Pancreas (tissue), 10 donors: ENCODE data around the gene ISCA1. TPM values are rescaled to one million over a fixed set of nuclear protein-coding genes. Genes with fewer than 3 reads are reported as not detected.

Source experiments
- ATAC-seq, 4 donors: fragments of 200-7000 bp; cut with Tn5 transposase; one replicate each; pipeline versions ENCODE4 v1.8.0 to v1.9.1; 2020; ENCODE audit warnings: mild to moderate bottlenecking in 4 of 4, moderate library complexity in 4 of 4
- DNase-seq, 6 donors: peaks; one replicate each; pipeline ENCODE4 v3.0.0-alpha.2; 2020
- FAIRE-seq: peaks from 2 replicates; lab custom pipeline; 2012; peaks lifted over from hg19 to GRCh38; lab: Jason Lieb, UNC
- H3K27ac ChIP-seq, 4 donors: fragments of 200-600 bp; sonication (generic); 1 replicate in 3 of 4; 2 replicates in 1 of 4; pipeline versions ENCODE4 v1.5.0 to v1.8.0; 2020
- H3K27me3 ChIP-seq, 4 donors: fragments of 200-600 bp; one replicate each; pipeline ENCODE4 v1.8.0; 2021
- H3K36me3 ChIP-seq, 3 donors: fragments of 200-600 bp; sonication (generic) in 1 of 3; one replicate each; pipeline versions ENCODE4 v1.5.0 to v1.8.0; 2020 to 2021
- H3K4me1 ChIP-seq, 3 donors: fragments of 200-600 bp; one replicate each; pipeline ENCODE4 v1.8.0; 2021
- H3K4me3 ChIP-seq, 4 donors: fragments of 200-600 bp; sonication (generic) in 2 of 4; one replicate each; pipeline versions ENCODE4 v1.5.0 to v1.8.0; 2020 to 2021
- H3K9me3 ChIP-seq, 4 donors: fragments of 200-600 bp; one replicate each; pipeline ENCODE4 v1.8.0; 2021
- CTCF ChIP-seq, 4 donors: fragments of 200-600 bp; sonication (generic) in 3 of 4; IDR thresholded peaks; one replicate each; pipeline versions ENCODE4 v1.5.0 to v1.8.0; 2021; ENCODE audit warnings: antibody characterized with exemption in 4 of 4
- WGBS, 2 donors: extraction: QIAGEN DNeasy Blood & Tissue Kit; methylation state at CpG; one replicate each; pipeline ENCODE4 v1.1.7; 2013; 5-methylcytosine and 5-hydroxymethylcytosine counted together
- intact Hi-C, 3 donors: fragments of 100-400 bp; cut with DNase I; formaldehyde crosslinking; loops; one replicate each; pipeline versions ENCODE4 v1.11.1 to v1.14.2; 2022
- polyA plus RNA-seq, 2 donors: library from polyadenylated mRNA; stranded (reverse); fragments of 200-250 nt; gene quantifications; one replicate each; pipeline ENCODE4 v1.2.3, GENCODE V29; 2013
- total RNA-seq, 6 donors: library from RNA; stranded (reverse); fragmentation: NEBNext Ultra II Directional in 4 of 6; extraction: Animal tissue kit (Norgen Biotek cat#: 25700) in 4 of 6; gene quantifications; one replicate each; pipeline versions ENCODE4 v1.2.1 to v1.2.4, GENCODE V29; 2021 to 2023
- donor health status: healthy with polysubstance abuse.
- donor health status: DM: no; HTN: no; CAD: no; lungs with moderate emphysema.
- donor health status: DM: no; HTN: no; CAD: no.
- donor health status: control.
- donor health status: control.
- donor health status: Bipolar disorder and iron deficiency.
- donor health status: DM: yes; HTN: yes; CAD: no.
- donor health status: DM: no; HTN: no; CAD: no.
- donor health status: DM: no; HTN: no; CAD: no.
- donor health status: DM: yes; HTN: yes; CAD: no.

Gene ISCA1
- total and polyA plus RNA-seq, 8 donors = 8.6 to 26.5 (median 10.9) TPM

GRCh38 chr9:86248746-86249145 is 33.6 kb downstream of the ISCA1 start:
- Histone ChIP-seq H3K36me3 (no peaks in the 10 kb centered on the region), H3K27ac (no peak overlapping the region), H3K4me1 (no peaks in the 10 kb centered on the region), H3K9me3 (no peaks in the 10 kb centered on the region), H3K4me3 (no peak overlapping the region), H3K27me3 (no peaks in the 10 kb centered on the region)
- FAIRE-seq = no peak
- no peak for DNase-seq
- intact Hi-C loops = no loop called here
- TF ChIP-seq CTCF (IDR thresholded peaks at IDR 0.05) = no peak
- 74 to 81% methylated on average over 4 of the region's 4 CpGs for whole genome bisulfite sequencing, 2 donors
- ATAC-seq = no peak

DNA sequence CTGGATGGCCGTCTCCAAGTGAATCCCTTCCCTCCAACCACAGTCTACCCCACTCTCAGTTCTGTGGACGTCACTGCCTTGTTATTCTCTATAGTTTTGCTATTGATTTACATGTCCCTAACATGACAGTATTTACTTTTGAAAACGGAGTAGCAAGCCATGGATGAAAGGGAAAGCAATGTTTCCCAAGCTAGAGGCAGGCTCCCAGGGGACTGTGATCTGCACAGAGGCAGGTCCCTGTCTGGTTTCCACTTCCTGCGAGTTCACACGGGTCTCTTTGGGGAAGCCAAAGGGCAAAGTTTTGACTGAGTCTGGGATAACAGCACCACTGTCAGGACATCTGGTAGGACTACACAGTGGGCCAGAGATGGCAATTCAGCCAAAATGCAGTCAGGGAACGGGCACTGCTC is 35.6 kb downstream of the ISCA1 start:
- Histone ChIP-seq H3K36me3 (no peaks in the 10 kb centered on the region), H3K4me3 (no peak overlapping the region), H3K4me1 (no peaks in the 10 kb centered on the region), H3K27me3 (no peaks in the 10 kb centered on the region), H3K9me3 (no peaks in the 10 kb centered on the region), H3K27ac (no peak overlapping the region)
- no peak for TF ChIP-seq CTCF (IDR thresholded peaks at IDR 0.05)
- DNase-seq (no peak), ATAC-seq (peak in 3 of 4 donors; percentile 32 to 43 (median 36)), FAIRE-seq (no peak)
- 28 to 35% methylated on average over 6 of the region's 6 CpGs for WGBS, 2 donors
- intact Hi-C loops = no loop called here

GRCh38 chr9:86242071-86242470 is 40.3 kb downstream of the ISCA1 start:
- no peak for TF ChIP-seq CTCF (IDR thresholded peaks at IDR 0.05)
- ATAC-seq (no peak), DNase-seq (no peak), FAIRE-seq (no peak)
- H3K9me3 ChIP-seq = no peaks in the 10 kb centered on the region
- H3K4me1 ChIP-seq = no peaks in the 10 kb centered on the region
- no peak overlapping the region for H3K4me3 ChIP-seq
- intact Hi-C loops = no loop called here
- no peaks in the 10 kb centered on the region for H3K27me3 ChIP-seq
- H3K36me3 ChIP-seq = no peaks in the 10 kb centered on the region
- no peak overlapping the region for H3K27ac ChIP-seq
- WGBS, 2 donors = 73 to 76% methylated on average over 2 of the region's 2 CpGs

GRCh38 chr9:86241216-86241615 is 41.1 kb downstream of the ISCA1 start:
- ATAC-seq = no peak
- TF ChIP-seq CTCF (IDR thresholded peaks at IDR 0.05) = no peak
- intact Hi-C loops = no loop called here
- Histone ChIP-seq H3K9me3 (no peaks in the 10 kb centered on the region), H3K36me3 (no peaks in the 10 kb centered on the region), H3K27ac (no peak overlapping the region), H3K4me3 (no peak overlapping the region), H3K4me1 (no peaks in the 10 kb centered on the region), H3K27me3 (no peaks in the 10 kb centered on the region)
- 68 to 78% methylated on average over 7 of the region's 7 CpGs for WGBS, 2 donors
- no peak for DNase-seq
- no peak for FAIRE-seq

- intact Hi-C loops = no loop called here
- Histone ChIP-seq H3K27ac (no peak overlapping the region), H3K4me3 (no peak overlapping the region), H3K36me3 (no peaks in the 10 kb centered on the region), H3K27me3 (no peaks in the 10 kb centered on the region), H3K4me1 (no peaks in the 10 kb centered on the region), H3K9me3 (no peaks in the 10 kb centered on the region)
- DNase-seq (no peak), FAIRE-seq (no peak), ATAC-seq (peak in 2 of 4 donors; percentile 48 to 50)
- no peak for TF ChIP-seq CTCF (IDR thresholded peaks at IDR 0.05)
- 64 to 67% methylated on average over 10 of the region's 10 CpGs for WGBS, 2 donors
Observed at GRCh38 chr9:86238861-86239770, 43.2 kb downstream of the ISCA1 start.
